GM21723 (cell line): Measurements from ENCODE around the gene TMEM89.

ENCODE experiments used
- ATAC-seq: cut with Tn5 transposase; IDR thresholded peaks from one replicate; pipeline ENCODE4 v1.9.1; 2021; ENCODE audit warnings: mild to moderate bottlenecking, moderate library complexity; ENCODE audit not compliant: unreplicated experiment

The TMEM89 gene

GRCh38 chr3:48621461-48621869, at the start of gene TMEM89:
Gene TMEM89 (minus strand): TSS chr3:48621769. CDS start chr3:48621756, 13 bp downstream.
- ATAC-seq = no peak

GRCh38 chr3:48664929-48665328, 43.4 kb upstream of the TMEM89 start:
- no peak for ATAC-seq

GRCh38 chr3:48664313-48664644, 42.7 kb upstream of the TMEM89 start:
- ATAC-seq = no peak

GRCh38 chr3:48663489-48664312, 42.1 kb upstream of the TMEM89 start:
- ATAC-seq = peak; percentile 85

- no peak for ATAC-seq
Observed at GRCh38 chr3:48662753-48663488, 41.4 kb upstream of the TMEM89 start, which contains the start of gene CELSR3. Gene CELSR3 (minus strand): TSS chr3:48662886. CDS start chr3:48662634, 252 bp downstream.

- ATAC-seq = no peak
Observed at GRCh38 chr3:48662145-48662752, 40.7 kb upstream of the TMEM89 start.

- ATAC-seq = no peak
Observed at GRCh38 chr3:48661501-48662144, 40.1 kb upstream of the TMEM89 start.

GRCh38 chr3:48660800-48661400, 39.3 kb upstream of the TMEM89 start:
- no peak for ATAC-seq

- ATAC-seq = no peak
Observed at GRCh38 chr3:48656841-48657281, 35.3 kb upstream of the TMEM89 start.

GRCh38 chr3:48656061-48656840, 34.7 kb upstream of the TMEM89 start:
- peak; percentile 61 for ATAC-seq

- no peak for ATAC-seq
Observed at GRCh38 chr3:48655606-48656005, 34.0 kb upstream of the TMEM89 start.

GRCh38 chr3:48655063-48655462, 33.5 kb upstream of the TMEM89 start:
- no peak for ATAC-seq

GRCh38 chr3:48652923-48653715, 31.6 kb upstream of the TMEM89 start:
- no peak for ATAC-seq

- ATAC-seq = no peak
Observed at GRCh38 chr3:48651771-48652170, 30.2 kb upstream of the TMEM89 start.

GRCh38 chr3:48650723-48651122, 29.2 kb upstream of the TMEM89 start:
- ATAC-seq = no peak

GRCh38 chr3:48648188-48648850, 26.8 kb upstream of the TMEM89 start:
- ATAC-seq = no peak

GRCh38 chr3:48647714-48648113, 26.1 kb upstream of the TMEM89 start:
- no peak for ATAC-seq

GRCh38 chr3:48644898-48645760, 23.6 kb upstream of the TMEM89 start:
- no peak for ATAC-seq
